Skin of body (tissue), 2 donors: ENCODE measurements around the gene DAB1. TPM values are rescaled to one million over a fixed set of nuclear protein-coding genes. Genes with fewer than 3 reads are reported as not detected.

Experiments used
- DNase-seq: peaks from one replicate; lab custom pipeline; 2025; lab: John Stamatoyannopoulos, UW
- total RNA-seq: library from RNA; depleted of rRNA; stranded (reverse); fragments of >200 nt; gene quantifications from one replicate; pipeline ENCODE4 v1.2.3, GENCODE V29; 2014

DAB1 gene
- total RNA-seq, 1 donor from 2014 or later = 1.4 TPM

GRCh38 chr1:56986397-56986796 is 437.5 kb downstream of the DAB1 start:
- DNase-seq = no peak

- no peak for DNase-seq
These were observed 438.0 kb downstream of the DAB1 start for GRCh38 chr1:56985857-56986256.

- no peak for DNase-seq
These were observed 440.4 kb downstream of the DAB1 start for GRCh38 chr1:56983484-56983883.

- DNase-seq = no peak
These were observed 443.7 kb downstream of the DAB1 start for GRCh38 chr1:56979986-56980755.

GRCh38 chr1:56978819-56979218 is 445.0 kb downstream of the DAB1 start:
- no peak for DNase-seq

- no peak for DNase-seq
These were observed 445.9 kb downstream of the DAB1 start for GRCh38 chr1:56977910-56978309.

- no peak for DNase-seq
These were observed 448.4 kb downstream of the DAB1 start for GRCh38 chr1:56975446-56975845.

- DNase-seq = no peak
These were observed 449.7 kb downstream of the DAB1 start for GRCh38 chr1:56973923-56974742.

GRCh38 chr1:56972976-56973375 is 450.9 kb downstream of the DAB1 start:
- no peak for DNase-seq

GRCh38 chr1:56970280-56970679 is 453.6 kb downstream of the DAB1 start:
- no peak for DNase-seq

- DNase-seq = no peak
These were observed 454.9 kb downstream of the DAB1 start for GRCh38 chr1:56968878-56969495.

- DNase-seq = no peak
These were observed 455.7 kb downstream of the DAB1 start for GRCh38 chr1:56967900-56968832.

GRCh38 chr1:56967355-56967754 is 456.5 kb downstream of the DAB1 start:
- DNase-seq = no peak

- DNase-seq = no peak
These were observed 457.2 kb downstream of the DAB1 start for GRCh38 chr1:56966698-56966999.

- DNase-seq = no peak
These were observed 457.8 kb downstream of the DAB1 start, which contains the start of gene C8B for GRCh38 chr1:56965916-56966697. Gene C8B, minus strand, starts transcription at chr1:56966015. Its CDS starts 67 bp downstream, at chr1:56965948.

GRCh38 chr1:56965191-56965590 is 458.7 kb downstream of the DAB1 start:
- DNase-seq = no peak

GRCh38 chr1:56964349-56965017 is 459.4 kb downstream of the DAB1 start:
- DNase-seq = no peak

GRCh38 chr1:56963667-56964066 is 460.2 kb downstream of the DAB1 start:
- no peak for DNase-seq

GRCh38 chr1:56961426-56961825 is 462.4 kb downstream of the DAB1 start:
- no peak for DNase-seq

- no peak for DNase-seq
These were observed 465.3 kb downstream of the DAB1 start for GRCh38 chr1:56958526-56958925.
